SKM-1 treated with dmso at 0.1 percent for 144 hours (cell line): ENCODE measurements around the gene PHF13.
"Not testable (repeated sequence)": the region's sequence is repeated elsewhere in the genome, so short reads cannot be mapped to it uniquely, and the experiment has no call there.

ENCODE experiments used
- DNase-seq: peaks from one replicate; lab custom pipeline; 2025; ENCODE audit not compliant: unreplicated experiment; lab: John Stamatoyannopoulos, UW

The PHF13 gene

DNA sequence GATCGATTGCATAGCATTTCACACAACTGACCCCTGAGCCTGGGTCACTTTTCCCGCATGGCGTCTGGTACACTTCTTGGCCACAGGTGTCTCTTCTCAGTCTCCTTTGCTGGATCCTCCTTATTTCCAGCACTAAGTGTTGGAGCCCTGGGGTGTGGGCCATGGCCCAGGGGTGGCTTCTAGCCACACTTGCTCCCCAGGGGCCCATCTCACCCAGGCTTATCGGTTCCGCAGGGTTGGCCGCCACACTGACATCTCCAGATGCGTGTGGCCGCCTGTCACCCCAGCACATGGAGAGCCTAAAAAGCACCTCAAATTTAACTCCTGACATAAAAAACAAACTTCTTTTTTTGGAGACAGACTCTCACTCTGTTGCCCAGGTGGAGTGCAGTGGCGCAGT, 13.5 kb downstream of the PHF13 start:
- DNase-seq: no peak

DNA sequence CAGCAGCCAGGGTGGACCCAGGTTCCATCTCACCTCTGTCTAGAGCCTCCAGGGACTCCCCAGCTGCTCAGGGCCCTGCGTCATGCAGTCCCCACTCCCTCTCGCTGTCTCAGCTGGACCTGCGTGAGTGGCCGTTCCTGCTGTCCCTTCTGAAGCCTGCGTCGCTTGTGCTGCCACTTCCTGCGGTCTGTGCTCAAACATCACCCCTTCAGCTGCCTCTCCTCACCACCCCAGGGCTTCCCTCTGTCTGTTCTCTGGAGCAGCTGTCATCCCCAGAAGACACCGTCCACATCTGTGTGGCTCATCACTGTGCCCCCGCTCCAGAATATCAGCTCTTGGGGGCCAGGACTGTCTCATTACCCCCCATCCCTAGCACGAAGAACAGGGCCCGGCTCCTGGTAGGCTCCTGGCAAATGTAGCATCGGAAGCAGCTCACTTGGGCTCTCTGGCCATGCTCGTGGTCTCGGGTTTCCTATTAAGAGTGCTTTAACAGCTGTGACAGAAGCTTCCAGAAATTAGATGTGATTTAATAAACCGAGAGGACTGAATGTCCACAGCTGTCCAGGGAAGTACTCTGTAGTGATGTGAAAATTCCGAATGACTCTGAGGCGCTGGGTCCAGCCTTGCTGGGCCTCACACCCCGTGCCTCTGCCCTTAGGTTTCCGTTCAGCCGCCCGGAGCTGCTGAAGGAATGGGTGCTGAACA, 14.5 kb downstream of the PHF13 start:
- no peak for DNase-seq

GRCh38 chr1:6628971-6629479, 15.5 kb downstream of the PHF13 start:
- DNase-seq: no peak

DNA sequence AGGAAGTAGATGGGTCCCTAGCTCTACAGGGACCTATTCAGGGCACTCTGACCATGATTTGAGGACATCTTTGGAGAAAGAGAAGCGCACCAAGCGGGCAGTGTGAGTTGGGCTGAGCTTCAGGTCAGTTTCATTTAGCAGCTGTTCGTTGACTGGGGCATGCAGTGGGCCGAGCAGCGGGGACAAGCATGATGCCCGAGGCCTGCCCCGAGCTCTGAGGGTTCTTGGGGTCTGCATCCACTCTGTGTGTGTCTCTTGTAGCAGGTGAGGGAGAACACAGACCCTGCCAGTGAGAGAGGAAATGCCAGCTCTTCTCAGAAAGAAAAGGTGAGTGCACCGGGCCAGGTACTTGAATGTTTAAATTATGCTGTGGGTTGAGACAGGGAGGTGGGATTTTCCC, 16.5 kb downstream of the PHF13 start:
- no peak for DNase-seq

GRCh38 chr1:6631058-6631457, 17.5 kb downstream of the PHF13 start:
- DNase-seq: no peak

DNA sequence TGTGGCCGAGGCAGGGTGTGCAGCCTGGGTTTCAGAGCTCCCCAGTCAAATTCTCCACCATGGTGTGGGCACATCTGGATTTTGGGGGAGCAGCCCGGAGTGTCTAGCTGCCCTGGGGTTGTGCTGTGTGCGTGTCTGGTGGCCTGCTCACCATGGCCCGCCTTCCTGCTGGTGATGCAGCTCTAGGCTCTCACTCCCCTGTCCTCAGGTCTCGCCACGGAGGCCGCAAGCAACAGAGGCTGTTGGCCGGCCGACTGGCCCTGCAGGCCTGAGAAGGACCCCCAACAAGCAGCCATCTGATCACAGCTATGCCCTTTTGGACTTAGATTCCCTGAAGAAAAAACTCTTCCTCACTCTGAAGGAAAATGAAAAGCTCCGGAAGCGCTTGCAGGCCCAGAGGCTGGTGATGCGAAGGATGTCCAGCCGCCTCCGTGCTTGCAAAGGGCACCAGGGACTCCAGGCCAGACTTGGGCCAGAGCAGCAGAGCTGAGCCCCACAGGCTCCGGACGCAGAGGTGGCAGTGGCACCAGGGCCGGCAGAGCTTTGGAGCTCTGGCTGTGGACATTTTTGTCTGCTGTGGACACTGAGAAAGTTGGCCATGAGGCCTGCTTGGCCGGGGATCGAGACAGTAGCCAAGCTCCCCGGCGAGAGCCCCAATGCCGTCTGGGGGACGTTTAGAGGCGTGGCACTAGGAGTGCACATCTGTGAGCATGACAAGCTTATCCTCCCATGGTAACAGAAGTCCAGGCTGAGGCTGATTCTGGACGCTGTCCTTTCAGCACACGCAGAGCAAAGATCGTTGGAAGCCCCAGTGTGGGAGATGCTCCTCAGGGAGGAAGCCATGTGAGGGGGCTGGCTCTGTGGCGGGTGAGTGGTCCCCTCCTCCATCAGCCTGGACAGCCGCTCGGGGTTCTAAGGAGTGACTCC, 19.3 kb downstream of the PHF13 start:
- DNase-seq: no peak

- DNase-seq: no peak
These were observed 21.0 kb downstream of the PHF13 start for GRCh38 chr1:6634371-6635052.

DNA sequence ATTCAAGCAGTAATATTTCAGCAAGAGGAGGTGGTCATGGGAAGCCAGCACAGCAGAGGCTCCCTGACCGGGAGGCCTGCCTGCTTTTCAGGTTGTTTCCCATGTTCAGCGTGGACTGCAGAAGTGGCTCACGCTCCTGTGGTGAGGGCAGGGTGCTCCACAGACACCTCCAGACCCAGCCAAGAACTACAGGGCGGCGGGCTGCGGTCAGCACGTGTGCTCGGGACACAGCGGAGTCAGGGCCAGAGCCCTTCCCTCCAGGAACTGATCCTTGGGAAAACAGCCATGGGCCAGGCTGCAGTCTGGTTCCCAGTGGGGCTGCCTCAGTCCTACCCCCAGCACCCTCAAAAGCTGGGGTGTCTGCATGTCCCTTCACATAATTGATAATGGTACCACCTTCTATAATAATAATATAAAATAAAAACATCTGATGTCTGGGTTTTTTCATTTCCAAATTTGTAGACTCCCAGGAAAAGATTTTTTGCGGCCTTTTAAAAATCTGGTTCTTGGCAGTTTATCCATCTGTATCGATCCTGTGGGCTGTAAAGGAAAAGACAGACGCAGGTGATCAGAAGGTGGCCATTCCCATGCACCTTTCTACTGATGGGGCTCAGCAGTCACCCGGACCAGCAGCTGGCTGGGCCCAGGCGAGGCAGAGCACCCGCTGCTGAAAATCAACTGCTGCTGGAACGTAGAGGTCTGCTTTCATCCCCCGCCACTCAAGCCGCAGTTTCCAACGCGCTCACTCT, 21.8 kb downstream of the PHF13 start:
- DNase-seq: no peak

- no peak for DNase-seq
These were observed 22.6 kb downstream of the PHF13 start for GRCh38 chr1:6635910-6636760.

GRCh38 chr1:6636778-6637177, 23.2 kb downstream of the PHF13 start:
- not testable (repeated sequence) for DNase-seq

DNA sequence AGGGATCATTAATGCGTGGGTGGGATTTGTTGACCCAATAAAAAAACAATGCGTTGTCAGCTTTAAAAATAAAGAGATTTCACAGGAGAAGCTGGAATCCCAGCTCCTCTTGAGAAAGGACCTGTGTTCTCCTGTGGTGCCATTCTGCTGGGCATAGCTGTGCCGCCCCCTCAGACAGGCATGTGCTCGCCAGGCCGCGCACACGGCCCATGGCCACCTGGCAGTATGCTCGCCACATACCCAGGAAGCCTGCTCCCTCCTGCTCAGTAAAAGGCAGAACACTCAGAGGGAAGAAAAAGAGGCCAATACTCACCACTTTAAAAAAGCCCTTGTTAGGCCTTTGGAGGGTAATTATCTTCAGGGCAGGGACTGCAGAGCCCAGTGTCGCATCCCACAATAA, 24.2 kb downstream of the PHF13 start:
- no peak for DNase-seq

GRCh38 chr1:6638226-6638625, 24.7 kb downstream of the PHF13 start:
- no peak for DNase-seq

GRCh38 chr1:6640867-6641266, 27.3 kb downstream of the PHF13 start:
- DNase-seq: not testable (repeated sequence)

GRCh38 chr1:6645018-6645417, 31.5 kb downstream of the PHF13 start:
- DNase-seq: no peak

GRCh38 chr1:6646499-6647148, 33.1 kb downstream of the PHF13 start:
- DNase-seq: peak; percentile 54

DNA sequence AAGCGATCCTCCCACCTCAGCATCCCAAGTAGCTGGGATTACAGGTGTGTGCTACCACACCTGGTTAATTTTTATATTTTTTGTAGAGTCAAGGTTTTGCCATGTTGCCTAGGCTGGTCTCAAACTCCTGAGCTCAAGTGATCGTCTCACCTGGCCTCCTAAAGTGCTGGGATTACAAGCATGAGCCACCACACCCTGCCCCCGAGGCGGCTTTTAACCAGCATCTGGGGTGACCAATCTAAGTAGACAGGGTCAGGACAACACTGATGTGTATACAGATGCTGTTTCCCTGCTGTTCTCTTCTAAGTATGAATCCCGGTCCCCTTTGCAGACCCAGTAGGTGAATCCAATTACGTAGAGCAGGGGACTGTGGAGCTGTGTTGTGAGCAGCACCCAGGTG, 35.0 kb downstream of the PHF13 start:
- no peak for DNase-seq

- DNase-seq: no peak
These were observed 38.4 kb downstream of the PHF13 start for GRCh38 chr1:6651909-6652308.

- peak; percentile 48 for DNase-seq
These were observed 39.5 kb downstream of the PHF13 start for GRCh38 chr1:6652986-6653385.
